Ascending aorta (tissue), 2 donors: ENCODE measurements around the gene SORCS2. TPM values are rescaled to one million over a fixed set of nuclear protein-coding genes. Genes with fewer than 3 reads are reported as not detected.
"Not testable (repeated sequence)": the region's sequence is repeated elsewhere in the genome, so short reads cannot be mapped to it uniquely, and the experiment has no call there.

Source experiments
- DNase-seq, 2 donors: peaks; one replicate each; pipeline ENCODE4 v3.0.0-alpha.2; 2019; ENCODE audit warnings: low spot score in 2 of 2
- H3K27ac ChIP-seq, 2 donors: fragments of 200-600 bp; sonication (generic); one replicate each; pipeline ENCODE4 v1.5.1; 2016 to 2017; ENCODE audit warnings: mild to moderate bottlenecking in 1 of 2
- H3K27me3 ChIP-seq: fragments of 200-600 bp; sonication (generic); one replicate; pipeline ENCODE4 v1.5.1; 2017
- H3K36me3 ChIP-seq, 2 donors: fragments of 200-600 bp; sonication (generic); one replicate each; pipeline ENCODE4 v1.5.1; 2016
- H3K4me1 ChIP-seq, 2 donors: fragments of 200-600 bp; sonication (generic); one replicate each; pipeline ENCODE4 v1.5.1; 2016 to 2017; ENCODE audit warnings: mild to moderate bottlenecking in 1 of 2
- H3K4me3 ChIP-seq, 2 donors: fragments of 200-600 bp; sonication (generic); one replicate each; pipeline ENCODE4 v1.5.1; 2016 to 2017; ENCODE audit warnings: mild to moderate bottlenecking in 1 of 2
- H3K9me3 ChIP-seq, 2 donors: fragments of 200-600 bp; sonication (generic); one replicate each; pipeline ENCODE4 v1.5.1; 2016
- CTCF ChIP-seq, 3 experiments: fragments of 200-600 bp in 2 of 3; fragments of 450-650 bp in 1 of 3; sonication (generic) in 2 of 3; IDR thresholded peaks; one replicate each; pipeline ENCODE4 v1.5.1; 2016 to 2019; ENCODE audit warnings: antibody characterized with exemption in 3 of 3, mild to moderate bottlenecking in 1 of 3, moderate library complexity in 1 of 3
- intact Hi-C: fragments of 100-400 bp; cut with DNase I; formaldehyde crosslinking; loops from one replicate; pipeline ENCODE4 v1.15.1; 2023
- total RNA-seq: library from RNA; depleted of rRNA; stranded (reverse); fragments of >200 nt; gene quantifications from one replicate; pipeline ENCODE4 v1.1.0, GENCODE V29; 2016

Gene SORCS2
- total RNA-seq, 1 donor from 2014 or later: 0.32 TPM

GRCh38 chr4:7574287-7575014 is 382.1 kb downstream of the SORCS2 start:
- no peak for DNase-seq
- no peak overlapping the region for H3K4me3 ChIP-seq
- no peak for TF ChIP-seq CTCF (IDR thresholded peaks at IDR 0.05)
- peaks cover 14 to 44% of the 10 kb centered on the region in 2 donors for H3K9me3 ChIP-seq
- intact Hi-C loops: no loop called here
- H3K27ac ChIP-seq: no peak overlapping the region
- H3K27me3 ChIP-seq: no peaks in the 10 kb centered on the region
- no peaks in the 10 kb centered on the region for H3K36me3 ChIP-seq
- no peaks in the 10 kb centered on the region for H3K4me1 ChIP-seq

- no peaks in the 10 kb centered on the region for H3K27me3 ChIP-seq
- H3K4me3 ChIP-seq: no peak overlapping the region
- intact Hi-C loops: no loop called here
- DNase-seq: no peak
- TF ChIP-seq CTCF (IDR thresholded peaks at IDR 0.05): no peak
- no peak overlapping the region for H3K27ac ChIP-seq
- H3K9me3 ChIP-seq: peaks cover 14 to 46% of the 10 kb centered on the region in 2 donors
- H3K36me3 ChIP-seq: no peaks in the 10 kb centered on the region
- H3K4me1 ChIP-seq: no peaks in the 10 kb centered on the region
Measured at GRCh38 chr4:7575426-7575825, 383.1 kb downstream of the SORCS2 start.

- H3K4me3 ChIP-seq, DNase-seq, intact Hi-C loops, H3K36me3 ChIP-seq, H3K4me1 ChIP-seq, H3K27me3 ChIP-seq, H3K27ac ChIP-seq: not testable (repeated sequence)
- H3K9me3 ChIP-seq: peaks cover 14 to 46% of the 10 kb centered on the region in 2 donors
Measured at GRCh38 chr4:7577361-7578039, 385.2 kb downstream of the SORCS2 start.

- Histone ChIP-seq H3K27ac (no peak overlapping the region), H3K27me3 (no peaks in the 10 kb centered on the region), H3K4me1 (no peaks in the 10 kb centered on the region), H3K4me3 (no peak overlapping the region), H3K9me3 (peaks cover 12 to 28% of the 10 kb centered on the region in 2 donors), H3K36me3 (no peaks in the 10 kb centered on the region)
- DNase-seq: no peak
- no peak for TF ChIP-seq CTCF (IDR thresholded peaks at IDR 0.05)
- intact Hi-C loops: no loop called here
Measured at GRCh38 chr4:7581477-7581876, 389.1 kb downstream of the SORCS2 start.

- DNase-seq: no peak
- H3K4me3 ChIP-seq: no peak overlapping the region
- H3K36me3 ChIP-seq: no peaks in the 10 kb centered on the region
- peaks cover 4 to 19% of the 10 kb centered on the region in 2 donors for H3K9me3 ChIP-seq
- H3K27me3 ChIP-seq: no peaks in the 10 kb centered on the region
- H3K27ac ChIP-seq: no peak overlapping the region
- TF ChIP-seq CTCF (IDR thresholded peaks at IDR 0.05): no peak
- intact Hi-C loops: no loop called here
- H3K4me1 ChIP-seq: no peaks in the 10 kb centered on the region
Measured at GRCh38 chr4:7582313-7583097, 390.2 kb downstream of the SORCS2 start.

GRCh38 chr4:7584098-7584497 is 391.8 kb downstream of the SORCS2 start:
- Histone ChIP-seq H3K36me3 (no peaks in the 10 kb centered on the region), H3K4me3 (no peak overlapping the region), H3K9me3 (peaks cover 0 to 6% of the 10 kb centered on the region in 2 donors), H3K4me1 (no peaks in the 10 kb centered on the region), H3K27me3 (no peaks in the 10 kb centered on the region), H3K27ac (no peak overlapping the region)
- DNase-seq: no peak
- intact Hi-C loops: no loop called here
- TF ChIP-seq CTCF (IDR thresholded peaks at IDR 0.05): no peak
